ENCODE data around the gene TAF7L.

GRCh38 chrX:101231080-101231479 is 60.1 kb downstream of the TAF7L start:
- no peak for TF ChIP-seq CTCF (IDR thresholded peaks at IDR 0.05)
- no peak for TF ChIP-seq TAF1 (IDR thresholded peaks at IDR 0.05; ENCODE audit: borderline replicate concordance, low read depth, low read length)
- TF ChIP-seq FOXM1 (IDR thresholded peaks at IDR 0.05; ENCODE audit: low read depth): no peak
- no peak for TF ChIP-seq POLR2AphosphoS5 (IDR thresholded peaks at IDR 0.05; ENCODE audit: low read depth, low read length)
- TF ChIP-seq, protein P1, sequence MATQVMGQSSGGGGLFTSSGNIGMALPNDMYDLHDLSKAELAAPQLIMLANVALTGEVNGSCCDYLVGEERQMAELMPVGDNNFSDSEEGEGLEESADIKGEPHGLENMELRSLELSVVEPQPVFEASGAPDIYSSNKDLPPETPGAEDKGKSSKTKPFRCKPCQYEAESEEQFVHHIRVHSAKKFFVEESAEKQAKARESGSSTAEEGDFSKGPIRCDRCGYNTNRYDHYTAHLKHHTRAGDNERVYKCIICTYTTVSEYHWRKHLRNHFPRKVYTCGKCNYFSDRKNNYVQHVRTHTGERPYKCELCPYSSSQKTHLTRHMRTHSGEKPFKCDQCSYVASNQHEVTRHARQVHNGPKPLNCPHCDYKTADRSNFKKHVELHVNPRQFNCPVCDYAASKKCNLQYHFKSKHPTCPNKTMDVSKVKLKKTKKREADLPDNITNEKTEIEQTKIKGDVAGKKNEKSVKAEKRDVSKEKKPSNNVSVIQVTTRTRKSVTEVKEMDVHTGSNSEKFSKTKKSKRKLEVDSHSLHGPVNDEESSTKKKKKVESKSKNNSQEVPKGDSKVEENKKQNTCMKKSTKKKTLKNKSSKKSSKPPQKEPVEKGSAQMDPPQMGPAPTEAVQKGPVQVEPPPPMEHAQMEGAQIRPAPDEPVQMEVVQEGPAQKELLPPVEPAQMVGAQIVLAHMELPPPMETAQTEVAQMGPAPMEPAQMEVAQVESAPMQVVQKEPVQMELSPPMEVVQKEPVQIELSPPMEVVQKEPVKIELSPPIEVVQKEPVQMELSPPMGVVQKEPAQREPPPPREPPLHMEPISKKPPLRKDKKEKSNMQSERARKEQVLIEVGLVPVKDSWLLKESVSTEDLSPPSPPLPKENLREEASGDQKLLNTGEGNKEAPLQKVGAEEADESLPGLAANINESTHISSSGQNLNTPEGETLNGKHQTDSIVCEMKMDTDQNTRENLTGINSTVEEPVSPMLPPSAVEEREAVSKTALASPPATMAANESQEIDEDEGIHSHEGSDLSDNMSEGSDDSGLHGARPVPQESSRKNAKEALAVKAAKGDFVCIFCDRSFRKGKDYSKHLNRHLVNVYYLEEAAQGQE (IDR thresholded peaks at IDR 0.05; ENCODE audit: low read depth, low read length): no peak
- no peak for TF ChIP-seq EZH2phosphoT487 (IDR thresholded peaks at IDR 0.05; ENCODE audit: borderline replicate concordance, low read depth)
- TF ChIP-seq TEAD4 (IDR thresholded peaks at IDR 0.05; ENCODE audit: borderline replicate concordance, insufficient read depth): no peak
- TF ChIP-seq CHD2 (IDR thresholded peaks at IDR 0.05; ENCODE audit: low read length, partially characterized antibody): no peak
- no peak for TF ChIP-seq MXI1 (IDR thresholded peaks at IDR 0.05; ENCODE audit: low read depth, low read length)
- TF ChIP-seq RCOR1 (IDR thresholded peaks at IDR 0.05; ENCODE audit: low read length): no peak
- no peak for TF ChIP-seq RFX5 (IDR thresholded peaks at IDR 0.05; ENCODE audit: low read length)
- no peak for TF ChIP-seq SMC3 (IDR thresholded peaks at IDR 0.05; ENCODE audit: low read depth, low read length)
- no peak for TF ChIP-seq IRF3 (IDR thresholded peaks at IDR 0.05; ENCODE audit: low read depth, low read length)
- TF ChIP-seq ZBTB33 (IDR thresholded peaks at IDR 0.05; ENCODE audit: borderline replicate concordance, low read depth): no peak
